ENCODE data around the gene NUTM1. TPM values are rescaled to one million over a fixed set of nuclear protein-coding genes. Genes with fewer than 3 reads are reported as not detected.

Gene NUTM1
- total RNA-seq, 4 donors from 2014 or later: not detected

DNA sequence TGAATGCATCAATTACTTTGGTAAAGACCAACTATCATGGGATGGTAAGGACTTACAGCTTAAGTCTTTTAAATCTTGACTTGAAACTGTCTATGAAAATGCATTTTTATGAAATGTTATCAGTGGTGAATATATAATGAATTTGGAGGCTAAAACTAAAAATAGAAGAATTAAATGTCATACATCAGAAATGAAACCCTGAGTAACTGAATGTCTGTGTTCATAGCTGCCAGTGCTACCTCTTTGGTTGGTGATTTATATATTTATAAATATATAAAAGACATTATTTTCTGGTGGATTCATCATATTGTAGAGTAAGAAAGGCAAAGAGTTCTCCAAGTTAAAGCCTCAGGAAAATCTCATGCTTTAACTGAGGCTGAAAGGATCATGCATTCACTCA, 17.7 kb upstream of the NUTM1 start:
- no peaks in the 10 kb centered on the region for H3K9me3 ChIP-seq
- no peak for DNase-seq
- intact Hi-C loops (cut with DNase I): no loop called here
- H3K4me1 ChIP-seq: peaks cover 0 to 7% (median 0%) of the 10 kb centered on the region in 3 donors
- H3K27ac ChIP-seq: no peak overlapping the region
- no peaks in the 10 kb centered on the region for H3K36me3 ChIP-seq
- H3K27me3 ChIP-seq: no peaks in the 10 kb centered on the region
- no peak overlapping the region for H3K4me3 ChIP-seq
- TF ChIP-seq POLR2A (IDR thresholded peaks at IDR 0.05): no peak
- TF ChIP-seq, protein P1, sequence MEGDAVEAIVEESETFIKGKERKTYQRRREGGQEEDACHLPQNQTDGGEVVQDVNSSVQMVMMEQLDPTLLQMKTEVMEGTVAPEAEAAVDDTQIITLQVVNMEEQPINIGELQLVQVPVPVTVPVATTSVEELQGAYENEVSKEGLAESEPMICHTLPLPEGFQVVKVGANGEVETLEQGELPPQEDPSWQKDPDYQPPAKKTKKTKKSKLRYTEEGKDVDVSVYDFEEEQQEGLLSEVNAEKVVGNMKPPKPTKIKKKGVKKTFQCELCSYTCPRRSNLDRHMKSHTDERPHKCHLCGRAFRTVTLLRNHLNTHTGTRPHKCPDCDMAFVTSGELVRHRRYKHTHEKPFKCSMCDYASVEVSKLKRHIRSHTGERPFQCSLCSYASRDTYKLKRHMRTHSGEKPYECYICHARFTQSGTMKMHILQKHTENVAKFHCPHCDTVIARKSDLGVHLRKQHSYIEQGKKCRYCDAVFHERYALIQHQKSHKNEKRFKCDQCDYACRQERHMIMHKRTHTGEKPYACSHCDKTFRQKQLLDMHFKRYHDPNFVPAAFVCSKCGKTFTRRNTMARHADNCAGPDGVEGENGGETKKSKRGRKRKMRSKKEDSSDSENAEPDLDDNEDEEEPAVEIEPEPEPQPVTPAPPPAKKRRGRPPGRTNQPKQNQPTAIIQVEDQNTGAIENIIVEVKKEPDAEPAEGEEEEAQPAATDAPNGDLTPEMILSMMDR (IDR thresholded peaks at IDR 0.05): no peak

DNA sequence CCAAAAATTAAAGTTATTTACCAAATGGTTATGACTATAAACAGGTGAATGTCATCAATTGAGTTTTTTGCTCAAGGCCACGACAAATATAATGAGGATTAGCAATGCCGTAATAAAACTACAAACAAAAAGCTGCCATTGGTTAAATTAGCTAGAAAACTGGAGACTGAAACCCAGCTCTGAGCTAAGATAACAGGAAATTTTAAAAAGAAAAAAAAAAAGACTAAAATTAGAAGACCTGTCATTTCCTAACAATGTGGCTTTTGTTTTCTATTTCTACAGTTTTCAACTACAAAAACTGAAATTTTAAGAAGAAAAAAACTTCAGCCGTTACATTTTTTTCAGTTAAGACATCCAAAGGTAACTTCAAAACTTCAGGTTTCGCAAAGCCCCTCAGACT, 15.2 kb upstream of the NUTM1 start:
- WGBS, 2 donors: 68 to 73% methylated on average over 4 of the region's 4 CpGs
- H3K4me3 ChIP-seq: no peak overlapping the region
- no peaks in the 10 kb centered on the region for H3K27me3 ChIP-seq
- TF ChIP-seq POLR2A (IDR thresholded peaks at IDR 0.05): no peak
- TF ChIP-seq, protein P1 (IDR thresholded peaks at IDR 0.05): no peak
- intact Hi-C loops (cut with DNase I): no loop called here
- no peaks in the 10 kb centered on the region for H3K9me3 ChIP-seq
- no peaks in the 10 kb centered on the region for H3K36me3 ChIP-seq
- no peak overlapping the region for H3K27ac ChIP-seq
- no peak for DNase-seq
- H3K4me1 ChIP-seq: no peaks in the 10 kb centered on the region

DNA sequence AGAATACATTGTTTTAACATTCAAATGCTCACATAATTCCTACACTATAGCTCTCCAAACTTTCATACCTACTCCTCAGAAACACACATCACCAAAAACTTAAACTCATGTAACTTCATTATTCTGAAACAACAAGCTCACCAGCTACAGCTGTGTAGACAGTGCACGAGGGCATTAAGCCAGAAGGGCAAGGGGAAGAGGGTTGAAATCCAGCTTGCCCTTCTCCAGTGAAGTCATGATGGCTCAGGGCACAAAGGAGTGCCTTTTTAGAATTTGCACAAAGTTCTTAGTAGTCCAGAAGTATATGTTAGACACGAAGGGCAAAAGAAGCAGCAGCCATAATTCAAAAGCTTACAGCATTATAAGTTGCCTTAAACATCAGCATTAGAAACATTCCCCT, 14.1 kb upstream of the NUTM1 start:
- TF ChIP-seq, protein P1 (IDR thresholded peaks at IDR 0.05): no peak
- no peak for TF ChIP-seq POLR2A (IDR thresholded peaks at IDR 0.05)
- Histone ChIP-seq H3K4me3 (no peak overlapping the region), H3K4me1 (peaks cover 0 to 3% (median under 1%) of the 10 kb centered on the region in 3 donors), H3K27me3 (no peaks in the 10 kb centered on the region), H3K36me3 (no peaks in the 10 kb centered on the region), H3K27ac (no peak overlapping the region), H3K9me3 (no peaks in the 10 kb centered on the region)
- intact Hi-C loops (cut with DNase I): no loop called here
- WGBS, 2 donors: 56 to 75% methylated on average over 2 of the region's 2 CpGs
- no peak for DNase-seq

DNA sequence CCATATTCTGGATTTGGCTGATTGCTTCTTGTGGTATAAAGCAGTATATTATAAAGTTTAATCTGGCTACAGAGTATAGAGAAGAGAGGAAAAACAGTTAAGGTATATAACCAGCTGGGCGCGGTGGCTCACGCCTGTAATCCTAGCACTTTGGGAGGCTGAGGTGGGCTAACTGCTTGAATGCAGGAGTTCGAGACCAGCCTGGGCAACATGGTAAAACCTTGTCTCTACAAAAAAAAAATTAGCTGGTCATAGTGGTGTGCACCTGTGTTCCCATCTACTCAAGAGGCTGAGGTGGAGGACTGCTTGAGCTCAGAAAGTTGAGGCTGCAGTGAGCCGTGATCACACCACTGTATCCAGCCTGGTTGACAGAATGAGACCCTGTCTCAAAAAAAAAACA, 12.8 kb upstream of the NUTM1 start:
- WGBS, 2 donors: 92 to 97% methylated on average over 5 of the region's 5 CpGs
- no peaks in the 10 kb centered on the region for H3K9me3 ChIP-seq
- no peak overlapping the region for H3K27ac ChIP-seq
- no peaks in the 10 kb centered on the region for H3K27me3 ChIP-seq
- DNase-seq: no peak
- peaks cover 0 to 13% (median 3%) of the 10 kb centered on the region in 3 donors for H3K4me1 ChIP-seq
- no peak overlapping the region for H3K4me3 ChIP-seq
- TF ChIP-seq, protein P1 (IDR thresholded peaks at IDR 0.05): no peak
- no peak for TF ChIP-seq POLR2A (IDR thresholded peaks at IDR 0.05)
- no peaks in the 10 kb centered on the region for H3K36me3 ChIP-seq
- intact Hi-C loops (cut with DNase I): no loop called here

DNA sequence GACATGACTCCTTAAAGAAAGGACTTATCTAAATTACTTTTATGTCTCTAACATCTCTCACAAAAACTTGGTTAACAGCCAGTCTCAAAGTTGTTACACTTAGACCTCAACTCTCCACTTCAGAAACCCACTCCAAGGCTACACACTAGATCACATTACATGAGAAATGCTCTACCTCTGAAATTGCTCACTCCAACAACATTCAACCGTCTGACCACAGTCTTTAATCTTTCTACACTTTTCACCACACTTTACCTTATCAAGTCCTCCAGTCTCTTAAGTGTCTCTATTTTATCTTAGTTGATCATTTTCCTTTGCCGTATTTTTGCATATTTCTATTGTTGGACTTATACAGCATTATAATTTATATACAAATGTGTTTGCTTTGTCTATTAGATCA, 11.3 kb upstream of the NUTM1 start:
- DNase-seq: no peak
- H3K36me3 ChIP-seq: no peaks in the 10 kb centered on the region
- TF ChIP-seq, protein P1 (IDR thresholded peaks at IDR 0.05): no peak
- TF ChIP-seq POLR2A (IDR thresholded peaks at IDR 0.05): no peak
- peaks cover 3 to 28% (median 5%) of the 10 kb centered on the region in 3 donors for H3K4me1 ChIP-seq
- H3K27ac ChIP-seq: no peak overlapping the region
- H3K9me3 ChIP-seq: no peaks in the 10 kb centered on the region
- 65 to 71% methylated on average over 2 of the region's 2 CpGs for WGBS, 2 donors
- H3K27me3 ChIP-seq: no peaks in the 10 kb centered on the region
- H3K4me3 ChIP-seq: no peak overlapping the region
- intact Hi-C loops (cut with DNase I): no loop called here
